GM12878 (cell line): ENCODE data around the gene STK39. TPM values are rescaled to one million over a fixed set of nuclear protein-coding genes. Genes with fewer than 3 reads are reported as not detected.

Experiments
- ATAC-seq: fragments of 200-7000 bp; cut with Tn5 transposase; 3 replicates; pipeline ENCODE4 v1.9.1; 2020; ENCODE audit warnings: mild to moderate bottlenecking, moderate library complexity
- BruUV-seq: library from RNA; stranded (reverse); fragments of 400-500 nt; replicated peaks from 2 replicates; lab custom pipeline; 2021; lab: Mats Ljungman, UMichigan
- CTCF ChIA-PET: fragments of 300-600 bp; sonication (Branson Sonifier 250); formaldehyde crosslinking; extraction: SDS; loops from one replicate; lab custom pipeline; 2021; ENCODE audit warnings: inconsistent platforms; lab: Yijun Ruan, JAX
- POLR2A ChIA-PET: fragments of 350-600 bp; formaldehyde crosslinking; extraction: SDS; loops from one replicate; lab custom pipeline; 2021; ENCODE audit warnings: inconsistent platforms; lab: Charles Lee
- RAD21 ChIA-PET: fragments of 300-600 bp; sonication (Branson Sonifier 250); formaldehyde crosslinking; loops from one replicate; lab custom pipeline; 2023; ENCODE audit warnings: antibody characterized with exemption; ENCODE audit not compliant: unreplicated experiment; lab: Charles Lee
- SMC1A ChIA-PET: fragments of 300-600 bp; sonication (Branson Sonifier 250); formaldehyde crosslinking; loops from one replicate; lab custom pipeline; 2023; ENCODE audit not compliant: unreplicated experiment, uncharacterized antibody; lab: Charles Lee
- DNase-seq: peaks from one replicate; pipeline ENCODE4 v3.0.0-alpha.2; 2011; ENCODE audit warnings: low read depth, low spot score
- FAIRE-seq: peaks from 3 replicates; lab custom pipeline; 2011; peaks lifted over from hg19 to GRCh38; lab: Jason Lieb, UNC
- H2AFZ ChIP-seq: 2 replicates; pipeline ENCODE4 v1.6.0; 2011; ENCODE audit warnings: low read depth, low read length, control low read depth; ENCODE audit not compliant: control insufficient read depth
- H3K27ac ChIP-seq: 2 replicates; pipeline ENCODE4 v1.5.1; 2011; ENCODE audit warnings: control low read depth; ENCODE audit not compliant: control insufficient read depth, insufficient read depth
- H3K27me3 ChIP-seq, 2 experiments: replicated peaks in 1 of 2; 2 replicates each; pipeline versions ENCODE4 v1.6.0 to v1.6.1; 2011; ENCODE audit warnings: low read length in 1 of 2; ENCODE audit not compliant: control insufficient read depth in 2 of 2, insufficient read depth in 2 of 2
- H3K36me3 ChIP-seq, 2 experiments: 2 replicates each; pipeline ENCODE4 v1.5.1; 2011; ENCODE audit warnings: low read length in 1 of 2; ENCODE audit not compliant: control insufficient read depth in 2 of 2, insufficient read depth in 2 of 2
- H3K4me1 ChIP-seq: 2 replicates; pipeline ENCODE4 v1.6.1; 2011; ENCODE audit warnings: mild to moderate bottlenecking, low read length, moderate library complexity, mixed read lengths; ENCODE audit not compliant: control insufficient read depth, insufficient read depth
- H3K4me2 ChIP-seq: 2 replicates; pipeline ENCODE4 v1.6.0; 2011; ENCODE audit warnings: control low read depth; ENCODE audit not compliant: control insufficient read depth, insufficient read depth
- H3K4me3 ChIP-seq: fragments of 200-600 bp; sonication (generic); 2 replicates; pipeline ENCODE4 v1.5.1; 2016
- H3K79me2 ChIP-seq: 2 replicates; pipeline ENCODE4 v1.6.0; 2011; ENCODE audit warnings: low read length; ENCODE audit not compliant: control insufficient read depth, insufficient read depth
- H3K9ac ChIP-seq: 2 replicates; pipeline ENCODE4 v1.8.0; 2011; ENCODE audit warnings: low read length, control low read depth, mixed read lengths; ENCODE audit not compliant: control insufficient read depth, insufficient read depth
- H3K9me3 ChIP-seq: replicated peaks from 3 replicates; pipeline ENCODE4 v1.5.1; 2011; ENCODE audit warnings: mild to moderate bottlenecking, low read length; ENCODE audit not compliant: control insufficient read depth, insufficient read depth
- H4K20me1 ChIP-seq: 2 replicates; pipeline ENCODE4 v1.6.0; 2011; ENCODE audit not compliant: control insufficient read depth, insufficient read depth
- BHLHE40 ChIP-seq, 2 experiments: fragments of 450-650 bp in 1 of 2; IDR thresholded peaks; 2 replicates each; pipeline ENCODE4 v1.6.1; 2011 to 2017; ENCODE audit warnings: low read depth in 2 of 2, borderline replicate concordance in 1 of 2, improper control_type of control experiment in 1 of 2, low read length in 1 of 2, mild to moderate bottlenecking in 1 of 2
- FOXM1 ChIP-seq: IDR thresholded peaks from 2 replicates; pipeline ENCODE4 v1.6.1; 2012; ENCODE audit warnings: low read depth, mild to moderate bottlenecking, inconsistent platforms, low read length, moderate library complexity
- GATAD2B ChIP-seq: fragments of 450-650 bp; conservative IDR thresholded peaks from 2 replicates; pipeline ENCODE4 v1.6.1; 2017; ENCODE audit warnings: low read depth, mild to moderate bottlenecking, moderate library complexity
- IRF4 ChIP-seq: IDR thresholded peaks from 2 replicates; pipeline ENCODE4 v1.6.1; 2011; ENCODE audit warnings: low read depth, low read length
- MEF2B ChIP-seq: fragments of 450-650 bp; IDR thresholded peaks from 2 replicates; pipeline ENCODE4 v1.6.1; 2018; ENCODE audit warnings: mild to moderate bottlenecking, moderate library complexity; ENCODE audit not compliant: partially characterized antibody, poor library complexity, severe bottlenecking
- NFIC ChIP-seq: IDR thresholded peaks from 2 replicates; pipeline ENCODE4 v1.6.1; 2012; ENCODE audit warnings: low read depth, mild to moderate bottlenecking, inconsistent platforms, low read length, moderate library complexity
- PML ChIP-seq: IDR thresholded peaks from 2 replicates; pipeline ENCODE4 v1.6.1; 2012; ENCODE audit warnings: low read length, inconsistent platforms
- SREBF2 ChIP-seq: IDR thresholded peaks from 2 replicates; pipeline ENCODE4 v1.6.1; 2012; ENCODE audit warnings: mild to moderate bottlenecking, low read length
- TCF12 ChIP-seq: IDR thresholded peaks from 2 replicates; pipeline ENCODE4 v1.6.1; 2011; ENCODE audit warnings: low read depth, mild to moderate bottlenecking, low read length
- WGBS: methylation state at CpG from one replicate; pipeline ENCODE4 v1.1.6; 2016; ENCODE audit warnings: low lambda C conversion rate; ENCODE audit not compliant: insufficient replicate concordance, insufficient coverage; ENCODE audit errors: missing lambda C conversion rate; 5-methylcytosine and 5-hydroxymethylcytosine counted together
- in situ Hi-C: fragments of 300-500 bp; cut with MboI; formaldehyde crosslinking; loops from 9 replicates; pipeline ENCODE4 v1.14.3; 2018; ENCODE audit warnings: mixed read lengths
- intact Hi-C: fragments of 100-400 bp; cut with micrococcal nuclease; formaldehyde crosslinking; loops from one replicate; pipeline ENCODE4 v1.14.2; 2022; ENCODE audit not compliant: unreplicated experiment
- polyA plus RNA-seq, 11 experiments: library from polyadenylated mRNA; depleted of rRNA in 4 of 11; unstranded in 6 of 11; stranded (reverse) in 5 of 11; fragments of >200 nt; fragmentation: Nextera tagmentation in 4 of 11; fragmentation: Illumina TruSeq in 1 of 11; extraction: Ambion mirVana in 4 of 11; extraction: Trizol in 1 of 11; gene quantifications; 1 replicate in 1 of 11; 2 replicates in 10 of 11; pipeline versions ENCODE4 v1.2.1 to v1.2.3, GENCODE V29; 2011 to 2016; ENCODE audit warnings: inconsistent platforms in 2 of 11, missing spikeins in 2 of 11, low read depth in 1 of 11
- total RNA-seq, 4 experiments: library from RNA; depleted of rRNA in 3 of 4; stranded (reverse); fragments of >200 nt in 3 of 4; fragmentation: Illumina TruSeq in 1 of 4; extraction: Trizol in 1 of 4; gene quantifications; 2 replicates each; pipeline versions ENCODE4 v1.2.1 to v1.2.3, GENCODE V29; 2013 to 2021
- TF ChIP-seq, protein P1 (sequence below): IDR thresholded peaks from 2 replicates; pipeline ENCODE4 v1.6.1; 2011; ENCODE audit warnings: low read depth, low read length, improper control_type of control experiment, borderline replicate concordance
- TF ChIP-seq, protein P2 (sequence below): fragments of 450-650 bp; formaldehyde crosslinking; IDR thresholded peaks from 2 replicates; pipeline ENCODE4 v1.4.0; 2020; ENCODE audit warnings: mild to moderate bottlenecking, moderate library complexity
- TF ChIP-seq, protein P3 (sequence below): IDR thresholded peaks from 2 replicates; pipeline ENCODE4 v1.6.1; 2012; ENCODE audit warnings: low read length, inconsistent platforms

The STK39 gene
- total and polyA plus RNA-seq, 10 of the 15 experiments (the other 5 are each of a cell fraction or from before 2014, with no cell fraction given) = 0.03 to 0.21 (median 0.07) TPM; not detected in 5

DNA sequence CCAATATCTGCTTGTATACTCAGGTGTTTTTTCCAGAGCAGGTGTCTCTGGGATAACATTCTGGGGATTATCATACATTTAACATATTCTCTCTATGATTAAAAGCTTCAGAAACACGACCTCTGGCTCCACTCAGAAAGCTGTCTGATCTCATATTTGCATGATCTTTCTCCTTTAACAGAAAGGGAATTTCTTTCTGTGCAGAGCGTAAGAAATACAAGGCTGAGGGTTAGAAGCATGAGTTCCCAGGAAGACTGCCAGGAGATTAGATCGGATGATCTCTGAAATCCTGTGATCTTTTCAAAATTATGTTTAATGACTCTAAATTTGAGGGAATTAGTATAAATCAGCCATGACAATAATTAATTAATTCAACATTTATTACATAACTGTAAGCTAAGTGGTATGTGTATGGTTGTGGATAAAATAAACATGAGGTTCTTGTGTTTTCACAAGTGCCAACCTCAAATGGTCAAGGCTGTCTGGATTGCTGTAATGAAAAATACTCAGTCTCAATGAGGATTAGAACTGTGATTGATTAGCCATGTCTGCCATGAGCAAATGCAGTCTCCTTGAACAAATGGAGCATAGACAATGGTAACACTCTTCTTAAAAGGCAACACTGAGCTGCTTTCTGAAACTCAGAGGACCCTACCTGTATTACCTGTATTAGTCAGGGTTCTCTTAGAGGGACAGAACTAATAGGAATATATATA is 304.9 kb downstream of the STK39 start:
- BruUV-seq = no TSS peak
- POLR2A ChIA-PET = interaction anchor here (0.6 kb wide), 1 partner anchor 751 kb away, joined by 3 read pairs; no protein-coding TSS in a partner anchor
- CTCF ChIA-PET = interaction anchor here (0.7 to 1.1 kb wide), 2 partner anchors 12 to 22 kb away, joined by 3 read pairs; no protein-coding TSS in a partner anchor
- RAD21 ChIA-PET = no interaction called here
- DNase-seq (no peak), ATAC-seq (no peak), FAIRE-seq (no peak)
- TF ChIP-seq TCF12 = no peak
- no peak for TF ChIP-seq MEF2B
- no peak for TF ChIP-seq SREBF2
- TF ChIP-seq, protein P1, sequence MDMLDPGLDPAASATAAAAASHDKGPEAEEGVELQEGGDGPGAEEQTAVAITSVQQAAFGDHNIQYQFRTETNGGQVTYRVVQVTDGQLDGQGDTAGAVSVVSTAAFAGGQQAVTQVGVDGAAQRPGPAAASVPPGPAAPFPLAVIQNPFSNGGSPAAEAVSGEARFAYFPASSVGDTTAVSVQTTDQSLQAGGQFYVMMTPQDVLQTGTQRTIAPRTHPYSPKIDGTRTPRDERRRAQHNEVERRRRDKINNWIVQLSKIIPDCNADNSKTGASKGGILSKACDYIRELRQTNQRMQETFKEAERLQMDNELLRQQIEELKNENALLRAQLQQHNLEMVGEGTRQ = no peak
- TF ChIP-seq, protein P2, sequence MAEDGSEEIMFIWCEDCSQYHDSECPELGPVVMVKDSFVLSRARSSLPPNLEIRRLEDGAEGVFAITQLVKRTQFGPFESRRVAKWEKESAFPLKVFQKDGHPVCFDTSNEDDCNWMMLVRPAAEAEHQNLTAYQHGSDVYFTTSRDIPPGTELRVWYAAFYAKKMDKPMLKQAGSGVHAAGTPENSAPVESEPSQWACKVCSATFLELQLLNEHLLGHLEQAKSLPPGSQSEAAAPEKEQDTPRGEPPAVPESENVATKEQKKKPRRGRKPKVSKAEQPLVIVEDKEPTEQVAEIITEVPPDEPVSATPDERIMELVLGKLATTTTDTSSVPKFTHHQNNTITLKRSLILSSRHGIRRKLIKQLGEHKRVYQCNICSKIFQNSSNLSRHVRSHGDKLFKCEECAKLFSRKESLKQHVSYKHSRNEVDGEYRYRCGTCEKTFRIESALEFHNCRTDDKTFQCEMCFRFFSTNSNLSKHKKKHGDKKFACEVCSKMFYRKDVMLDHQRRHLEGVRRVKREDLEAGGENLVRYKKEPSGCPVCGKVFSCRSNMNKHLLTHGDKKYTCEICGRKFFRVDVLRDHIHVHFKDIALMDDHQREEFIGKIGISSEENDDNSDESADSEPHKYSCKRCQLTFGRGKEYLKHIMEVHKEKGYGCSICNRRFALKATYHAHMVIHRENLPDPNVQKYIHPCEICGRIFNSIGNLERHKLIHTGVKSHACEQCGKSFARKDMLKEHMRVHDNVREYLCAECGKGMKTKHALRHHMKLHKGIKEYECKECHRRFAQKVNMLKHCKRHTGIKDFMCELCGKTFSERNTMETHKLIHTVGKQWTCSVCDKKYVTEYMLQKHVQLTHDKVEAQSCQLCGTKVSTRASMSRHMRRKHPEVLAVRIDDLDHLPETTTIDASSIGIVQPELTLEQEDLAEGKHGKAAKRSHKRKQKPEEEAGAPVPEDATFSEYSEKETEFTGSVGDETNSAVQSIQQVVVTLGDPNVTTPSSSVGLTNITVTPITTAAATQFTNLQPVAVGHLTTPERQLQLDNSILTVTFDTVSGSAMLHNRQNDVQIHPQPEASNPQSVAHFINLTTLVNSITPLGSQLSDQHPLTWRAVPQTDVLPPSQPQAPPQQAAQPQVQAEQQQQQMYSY (CRISPR knock-in tag) = no peak
- TF ChIP-seq, protein P3, sequence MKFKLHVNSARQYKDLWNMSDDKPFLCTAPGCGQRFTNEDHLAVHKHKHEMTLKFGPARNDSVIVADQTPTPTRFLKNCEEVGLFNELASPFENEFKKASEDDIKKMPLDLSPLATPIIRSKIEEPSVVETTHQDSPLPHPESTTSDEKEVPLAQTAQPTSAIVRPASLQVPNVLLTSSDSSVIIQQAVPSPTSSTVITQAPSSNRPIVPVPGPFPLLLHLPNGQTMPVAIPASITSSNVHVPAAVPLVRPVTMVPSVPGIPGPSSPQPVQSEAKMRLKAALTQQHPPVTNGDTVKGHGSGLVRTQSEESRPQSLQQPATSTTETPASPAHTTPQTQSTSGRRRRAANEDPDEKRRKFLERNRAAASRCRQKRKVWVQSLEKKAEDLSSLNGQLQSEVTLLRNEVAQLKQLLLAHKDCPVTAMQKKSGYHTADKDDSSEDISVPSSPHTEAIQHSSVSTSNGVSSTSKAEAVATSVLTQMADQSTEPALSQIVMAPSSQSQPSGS = no peak
- no peak for TF ChIP-seq FOXM1
- no peak for TF ChIP-seq IRF4
- TF ChIP-seq NFIC = no peak
- no peak for TF ChIP-seq PML
- TF ChIP-seq GATAD2B = no peak
- no peak for TF ChIP-seq BHLHE40 (IDR thresholded peaks at IDR 0.05; ENCODE audit: borderline replicate concordance in 1 of 2, low read depth in 2 of 2, low read length in 1 of 2)
- SMC1A ChIA-PET = no interaction called here
- 28% methylated on average over 3 of the region's 3 CpGs for WGBS
- no peaks in the 10 kb centered on the region for H3K79me2 ChIP-seq
- no peaks in the 10 kb centered on the region for H4K20me1 ChIP-seq
- H3K27ac ChIP-seq = no peak overlapping the region
- no peaks in the 10 kb centered on the region for H3K4me1 ChIP-seq
- no peaks in the 10 kb centered on the region; a peak in 1 of 4 replicates for H3K27me3 ChIP-seq
- H3K4me3 ChIP-seq = no peak overlapping the region
- H3K36me3 ChIP-seq = no peaks in the 10 kb centered on the region
- H3K4me2 ChIP-seq = no peak overlapping the region
- no peak overlapping the region for H3K9ac ChIP-seq
- H3K9me3 ChIP-seq = no peaks in the 10 kb centered on the region
- H2AFZ ChIP-seq = no peak overlapping the region
- intact Hi-C loops (no loop called here), in situ Hi-C loops (no loop called here)
